Immature natural killer cell (primary cell): ENCODE results near the gene PHF2. TPM values are rescaled to one million over a fixed set of nuclear protein-coding genes. Genes with fewer than 3 reads are reported as not detected.

Experiments
- DNase-seq, 3 donors: peaks; one replicate each; pipeline ENCODE4 v3.0.0; 2022; ENCODE audit warnings: mixed read lengths in 1 of 3
- H3K27ac Mint-ChIP-seq, 6 donors: one replicate each; pipeline ENCODE4 v1.8.0; 2020; ENCODE audit warnings: mixed read lengths in 6 of 6, mild to moderate bottlenecking in 5 of 6, inconsistent platforms in 4 of 6, moderate library complexity in 3 of 6
- H3K27me3 Mint-ChIP-seq, 3 donors: one replicate each; pipeline ENCODE4 v1.8.0; 2020 to 2021; ENCODE audit warnings: low read depth in 3 of 3, mild to moderate bottlenecking in 3 of 3, mixed read lengths in 3 of 3, moderate library complexity in 3 of 3, inconsistent platforms in 1 of 3
- H3K36me3 Mint-ChIP-seq, 3 donors: one replicate each; pipeline ENCODE4 v1.8.0; 2020; ENCODE audit warnings: mixed read lengths in 3 of 3, inconsistent platforms in 2 of 3, mild to moderate bottlenecking in 2 of 3
- H3K4me1 Mint-ChIP-seq, 2 donors: one replicate each; pipeline ENCODE4 v1.8.0; 2020; ENCODE audit warnings: inconsistent platforms in 2 of 2, mild to moderate bottlenecking in 2 of 2, mixed read lengths in 2 of 2, moderate library complexity in 1 of 2
- H3K4me3 Mint-ChIP-seq, 5 donors: one replicate each; pipeline ENCODE4 v1.8.0; 2020; ENCODE audit warnings: mild to moderate bottlenecking in 5 of 5, mixed read lengths in 5 of 5, inconsistent platforms in 3 of 5, moderate library complexity in 3 of 5
- H3K9me3 Mint-ChIP-seq, 6 donors: one replicate each; pipeline ENCODE4 v1.8.0; 2020; ENCODE audit warnings: mild to moderate bottlenecking in 6 of 6, mixed read lengths in 6 of 6, inconsistent platforms in 4 of 6, moderate library complexity in 3 of 6
- polyA plus RNA-seq, 3 donors: library from polyadenylated mRNA; unstranded; fragments of 300-500 nt; fragmentation: Illumina TruSeq; gene quantifications; one replicate each; pipeline ENCODE4 v1.2.3, GENCODE V29; 2021

PHF2 gene
- polyA plus RNA-seq, 3 donors from 2014 or later = 0.58 to 2.1 (median 0.80) TPM

- H3K27me3 Mint-ChIP-seq = peaks cover 0 to 3% (median 2%) of the 10 kb centered on the region in 3 donors
- no peak overlapping the region for H3K4me3 Mint-ChIP-seq
- H3K27ac Mint-ChIP-seq = no peak overlapping the region
These were observed 121.2 kb downstream of the PHF2 start for GRCh38 chr9:93697352-93698139.

GRCh38 chr9:93698140-93698908 lies 121.9 kb downstream of the PHF2 start:
- Mint-ChIP-seq H3K27me3 (peaks cover 2 to 3% (median 2%) of the 10 kb centered on the region in 3 donors), H3K4me1 (no peaks in the 10 kb centered on the region), H3K4me3 (no peak overlapping the region), H3K36me3 (no peaks in the 10 kb centered on the region), H3K9me3 (peaks cover 0 to 7% (median 0%) of the 10 kb centered on the region in 6 donors), H3K27ac (no peak overlapping the region)
- DNase-seq = no peak

More at GRCh38 chr9:93697352-93698139, 121.2 kb downstream of the PHF2 start:
- DNase-seq = no peak
- Mint-ChIP-seq H3K9me3 (peaks cover 0 to 1% (median 0%) of the 10 kb centered on the region in 6 donors), H3K4me1 (no peaks in the 10 kb centered on the region), H3K36me3 (no peaks in the 10 kb centered on the region)

- Mint-ChIP-seq H3K4me3 (no peak overlapping the region), H3K27me3 (peaks cover 2 to 3% (median 3%) of the 10 kb centered on the region in 3 donors), H3K4me1 (no peaks in the 10 kb centered on the region), H3K36me3 (peaks cover 0 to 4% (median 0%) of the 10 kb centered on the region in 3 donors), H3K27ac (no peak overlapping the region), H3K9me3 (peaks cover 0 to 14% (median 7%) of the 10 kb centered on the region in 6 donors)
- DNase-seq = no peak
These were observed 123.3 kb downstream of the PHF2 start for GRCh38 chr9:93699650-93700049.

GRCh38 chr9:93701494-93702218 lies 125.3 kb downstream of the PHF2 start:
- Mint-ChIP-seq H3K9me3 (peaks cover 0 to 13% (median 8%) of the 10 kb centered on the region in 6 donors), H3K4me3 (no peak overlapping the region), H3K36me3 (peaks cover 0 to 4% (median 0%) of the 10 kb centered on the region in 3 donors), H3K27me3 (peaks cover 2 to 3% (median 3%) of the 10 kb centered on the region in 3 donors), H3K27ac (no peak overlapping the region), H3K4me1 (no peaks in the 10 kb centered on the region)
- no peak for DNase-seq

GRCh38 chr9:93702261-93702660 lies 125.9 kb downstream of the PHF2 start:
- H3K36me3 Mint-ChIP-seq = peaks cover 0 to 4% (median 0%) of the 10 kb centered on the region in 3 donors
- no peak for DNase-seq

GRCh38 chr9:93708289-93708986 lies 132.1 kb downstream of the PHF2 start:
- H3K4me3 Mint-ChIP-seq = no peak overlapping the region
- H3K36me3 Mint-ChIP-seq = peaks cover 0 to 4% (median 0%) of the 10 kb centered on the region in 3 donors
- H3K9me3 Mint-ChIP-seq = peaks cover 0 to 13% (median 6%) of the 10 kb centered on the region in 6 donors
- DNase-seq = no peak
- H3K27ac Mint-ChIP-seq = no peak overlapping the region
- H3K4me1 Mint-ChIP-seq = no peaks in the 10 kb centered on the region
- H3K27me3 Mint-ChIP-seq = peaks cover under 1 to 4% (median 4%) of the 10 kb centered on the region in 3 donors

More at GRCh38 chr9:93702261-93702660, 125.9 kb downstream of the PHF2 start:
- Mint-ChIP-seq H3K4me3 (no peak overlapping the region), H3K27me3 (peaks cover 2 to 3% (median 3%) of the 10 kb centered on the region in 3 donors), H3K4me1 (no peaks in the 10 kb centered on the region), H3K9me3 (peaks cover 0 to 13% (median 8%) of the 10 kb centered on the region in 6 donors), H3K27ac (no peak overlapping the region)

GRCh38 chr9:93708987-93709302 lies 132.6 kb downstream of the PHF2 start:
- H3K36me3 Mint-ChIP-seq = peaks cover 0 to 4% (median 0%) of the 10 kb centered on the region in 3 donors
- H3K9me3 Mint-ChIP-seq = peaks cover 0 to 11% (median 4%) of the 10 kb centered on the region in 6 donors
- H3K27me3 Mint-ChIP-seq = peaks cover 0 to 4% (median 4%) of the 10 kb centered on the region in 3 donors
- no peaks in the 10 kb centered on the region for H3K4me1 Mint-ChIP-seq
- no peak overlapping the region for H3K4me3 Mint-ChIP-seq
- no peak overlapping the region for H3K27ac Mint-ChIP-seq
- no peak for DNase-seq

GRCh38 chr9:93709600-93710369 lies 133.4 kb downstream of the PHF2 start:
- Mint-ChIP-seq H3K4me3 (no peak overlapping the region), H3K27ac (no peak overlapping the region), H3K9me3 (peaks cover 0 to 3% (median 0%) of the 10 kb centered on the region in 6 donors), H3K27me3 (peaks cover 0 to 4% (median 4%) of the 10 kb centered on the region in 3 donors), H3K4me1 (no peaks in the 10 kb centered on the region), H3K36me3 (no peaks in the 10 kb centered on the region)
- DNase-seq = no peak

GRCh38 chr9:93710370-93710723 lies 134.0 kb downstream of the PHF2 start:
- Mint-ChIP-seq H3K9me3 (no peaks in the 10 kb centered on the region), H3K36me3 (no peaks in the 10 kb centered on the region), H3K27me3 (peaks cover 0 to 4% (median 4%) of the 10 kb centered on the region in 3 donors), H3K4me1 (no peaks in the 10 kb centered on the region), H3K4me3 (no peak overlapping the region), H3K27ac (no peak overlapping the region)
- DNase-seq = no peak

- peaks cover 0 to 4% (median 4%) of the 10 kb centered on the region in 3 donors for H3K27me3 Mint-ChIP-seq
- no peak overlapping the region for H3K27ac Mint-ChIP-seq
- peaks cover 0 to under 1% (median 0%) of the 10 kb centered on the region in 6 donors for H3K9me3 Mint-ChIP-seq
- peaks cover 0 to 1% (median 0%) of the 10 kb centered on the region in 3 donors for H3K36me3 Mint-ChIP-seq
- H3K4me3 Mint-ChIP-seq = no peak overlapping the region
- no peak for DNase-seq
- no peaks in the 10 kb centered on the region for H3K4me1 Mint-ChIP-seq
These were observed 134.6 kb downstream of the PHF2 start for GRCh38 chr9:93711002-93711401.

- H3K27ac Mint-ChIP-seq = no peak overlapping the region
- peaks cover 0 to 4% (median 0%) of the 10 kb centered on the region in 6 donors for H3K9me3 Mint-ChIP-seq
- no peaks in the 10 kb centered on the region for H3K4me1 Mint-ChIP-seq
- peaks cover 0 to 4% (median 0%) of the 10 kb centered on the region in 3 donors for H3K36me3 Mint-ChIP-seq
- H3K27me3 Mint-ChIP-seq = peaks cover 4 to 8% (median 4%) of the 10 kb centered on the region in 3 donors
- DNase-seq = no peak
- no peak overlapping the region for H3K4me3 Mint-ChIP-seq
These were observed 136.5 kb downstream of the PHF2 start for GRCh38 chr9:93712896-93713295.

GRCh38 chr9:93713716-93714115 lies 137.3 kb downstream of the PHF2 start:
- Mint-ChIP-seq H3K4me3 (no peak overlapping the region), H3K27me3 (peaks cover 2 to 13% (median 4%) of the 10 kb centered on the region in 3 donors), H3K4me1 (no peaks in the 10 kb centered on the region), H3K36me3 (peaks cover 0 to 4% (median 0%) of the 10 kb centered on the region in 3 donors), H3K27ac (no peak overlapping the region), H3K9me3 (peaks cover 0 to 4% (median 0%) of the 10 kb centered on the region in 6 donors)
- DNase-seq = no peak
